CD4-positive, CD25-positive, alpha-beta regulatory T cell (primary cell): ENCODE results near the gene ZNF26. TPM values are rescaled to one million over a fixed set of nuclear protein-coding genes. Genes with fewer than 3 reads are reported as not detected.

ENCODE experiments used
- ATAC-seq, 2 donors: fragments of 150-1000 bp; cut with Tn5 transposase; one replicate each; pipeline ENCODE4 v1.10.0; 2021; ENCODE audit warnings: low read depth in 2 of 2, moderate number of reproducible peaks in 2 of 2, moderate library complexity in 1 of 2
- DNase-seq, 3 donors: peaks; one replicate each; pipeline versions ENCODE4 v3.0.0 to v3.0.0-alpha.2; 2012 to 2022; ENCODE audit warnings: mixed read lengths in 1 of 3
- H3K27ac ChIP-seq: one replicate; pipeline ENCODE4 v1.7.0; 2013; ENCODE audit warnings: mild to moderate bottlenecking, low read length; ENCODE audit not compliant: insufficient read depth, poor library complexity, severe bottlenecking
- H3K27me3 ChIP-seq: one replicate; pipeline ENCODE4 v1.7.0; 2013; ENCODE audit warnings: low read length; ENCODE audit not compliant: control insufficient read depth, insufficient read depth
- H3K36me3 ChIP-seq: one replicate; pipeline ENCODE4 v1.7.0; 2013; ENCODE audit warnings: mild to moderate bottlenecking, low read length, moderate library complexity; ENCODE audit not compliant: control insufficient read depth, insufficient read depth
- H3K4me1 ChIP-seq: 2 replicates; pipeline ENCODE4 v1.7.0; 2013; ENCODE audit warnings: mild to moderate bottlenecking, low read length; ENCODE audit not compliant: insufficient read depth, control insufficient read depth, poor library complexity, severe bottlenecking
- H3K4me3 ChIP-seq: one replicate; pipeline ENCODE4 v1.7.0; 2013; ENCODE audit warnings: low read depth, mild to moderate bottlenecking, low read length, moderate library complexity
- H3K9me3 ChIP-seq, 2 experiments: 1 replicate in 1 of 2; 2 replicates in 1 of 2; pipeline ENCODE4 v1.7.0; 2013; ENCODE audit warnings: low read length in 2 of 2, mild to moderate bottlenecking in 1 of 2, moderate library complexity in 1 of 2; ENCODE audit not compliant: control insufficient read depth in 2 of 2
- H3K27ac Mint-ChIP-seq, 3 donors: one replicate each; pipeline ENCODE4 v1.8.0; 2020 to 2022; ENCODE audit warnings: mild to moderate bottlenecking in 3 of 3, mixed read lengths in 3 of 3, moderate library complexity in 2 of 3
- H3K27me3 Mint-ChIP-seq: one replicate; pipeline ENCODE4 v1.8.0; 2022; ENCODE audit warnings: mild to moderate bottlenecking, mixed read lengths
- H3K36me3 Mint-ChIP-seq: one replicate; pipeline ENCODE4 v1.8.0; 2020; ENCODE audit warnings: mixed read lengths
- H3K4me1 Mint-ChIP-seq, 4 donors: one replicate each; pipeline ENCODE4 v1.8.0; 2020 to 2022; ENCODE audit warnings: mixed read lengths in 4 of 4, mild to moderate bottlenecking in 1 of 4
- H3K4me3 Mint-ChIP-seq, 4 donors: one replicate each; pipeline ENCODE4 v1.8.0; 2020 to 2022; ENCODE audit warnings: mild to moderate bottlenecking in 4 of 4, mixed read lengths in 4 of 4, moderate library complexity in 3 of 4
- H3K9me3 Mint-ChIP-seq, 7 donors: one replicate each; pipeline ENCODE4 v1.8.0; 2020 to 2022; ENCODE audit warnings: mixed read lengths in 7 of 7, mild to moderate bottlenecking in 3 of 7, moderate library complexity in 2 of 7
- polyA plus RNA-seq, 4 donors: library from polyadenylated mRNA; unstranded; fragments of 300-500 nt; fragmentation: Illumina TruSeq; gene quantifications; one replicate each; pipeline ENCODE4 v1.2.3, GENCODE V29; 2021
- total RNA-seq: library from RNA; stranded (reverse); gene quantifications from one replicate; pipeline ENCODE4 v1.2.3, GENCODE V29; 2022

The ZNF26 gene
- total and polyA plus RNA-seq, 5 donors from 2014 or later, result 6.9 to 29.6 (median 15.1) TPM

- ATAC-seq (no peak), DNase-seq (no peak)
- Histone ChIP-seq H3K36me3 (peaks cover 33% of the 10 kb centered on the region), H3K4me3 (no peak overlapping the region), H3K4me1 (no peaks in the 10 kb centered on the region), H3K9me3 (peaks cover 85 to 92% of the 10 kb centered on the region in 2 experiments), H3K27me3 (no peaks in the 10 kb centered on the region), H3K27ac (no peak overlapping the region)
- peak overlapping the region in 1 of 3 donors; percentile 49 for H3K27ac Mint-ChIP-seq
- peaks cover 0 to 4% (median 0%) of the 10 kb centered on the region in 4 donors for H3K4me1 Mint-ChIP-seq
- no peak overlapping the region for H3K4me3 Mint-ChIP-seq
- peaks cover 0 to 69% (median 37%) of the 10 kb centered on the region in 7 donors for H3K9me3 Mint-ChIP-seq
- peaks cover 31% of the 10 kb centered on the region for H3K36me3 Mint-ChIP-seq
- H3K27me3 Mint-ChIP-seq, result no peaks in the 10 kb centered on the region
Observed at GRCh38 chr12:133057446-133057845, 71.3 kb downstream of the ZNF26 start.

DNA sequence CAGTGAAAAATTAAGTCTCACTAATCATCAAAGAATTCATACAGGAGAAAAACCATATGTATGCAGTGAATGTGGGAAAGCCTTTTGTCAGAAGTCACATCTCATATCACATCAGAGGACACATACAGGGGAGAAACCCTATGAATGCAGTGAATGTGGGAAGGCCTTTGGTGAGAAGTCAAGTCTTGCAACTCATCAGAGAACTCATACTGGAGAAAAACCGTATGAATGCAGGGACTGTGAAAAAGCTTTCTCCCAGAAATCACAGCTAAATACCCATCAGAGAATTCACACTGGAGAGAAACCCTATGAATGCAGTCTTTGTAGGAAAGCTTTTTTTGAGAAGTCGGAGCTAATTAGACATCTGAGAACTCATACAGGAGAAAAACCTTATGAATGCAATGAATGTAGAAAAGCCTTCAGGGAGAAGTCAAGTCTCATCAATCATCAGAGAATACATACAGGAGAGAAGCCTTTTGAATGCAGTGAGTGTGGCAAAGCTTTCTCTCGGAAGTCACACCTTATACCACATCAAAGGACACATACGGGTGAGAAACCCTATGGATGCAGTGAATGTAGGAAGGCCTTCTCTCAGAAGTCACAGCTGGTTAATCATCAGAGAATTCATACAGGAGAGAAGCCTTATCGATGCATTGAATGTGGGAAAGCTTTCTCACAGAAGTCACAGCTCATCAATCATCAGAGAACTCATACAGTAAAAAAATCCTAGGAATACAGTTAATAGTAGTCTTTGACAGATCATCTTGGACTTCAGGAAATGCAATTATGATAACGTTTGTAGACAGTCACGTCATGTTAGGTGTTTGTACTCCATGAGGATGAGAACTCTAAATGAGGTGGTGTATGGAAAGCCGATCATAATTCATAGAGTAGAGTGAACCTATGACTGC is 72.3 kb downstream of the ZNF26 start:
- Histone ChIP-seq H3K4me1 (no peaks in the 10 kb centered on the region), H3K9me3 (peaks cover 85 to 92% of the 10 kb centered on the region in 2 experiments), H3K36me3 (peaks cover 22% of the 10 kb centered on the region), H3K27me3 (no peaks in the 10 kb centered on the region), H3K27ac (no peak overlapping the region), H3K4me3 (peak overlapping the region; percentile 9)
- peak in 1 of 3 donors; percentile 21 for DNase-seq
- H3K4me3 Mint-ChIP-seq, result no peak overlapping the region
- peaks cover 0 to 70% (median 35%) of the 10 kb centered on the region in 7 donors for H3K9me3 Mint-ChIP-seq
- ATAC-seq, result no peak
- peaks cover 24% of the 10 kb centered on the region for H3K36me3 Mint-ChIP-seq
- H3K4me1 Mint-ChIP-seq, result no peaks in the 10 kb centered on the region
- H3K27me3 Mint-ChIP-seq, result no peaks in the 10 kb centered on the region
- no peak overlapping the region for H3K27ac Mint-ChIP-seq

DNA sequence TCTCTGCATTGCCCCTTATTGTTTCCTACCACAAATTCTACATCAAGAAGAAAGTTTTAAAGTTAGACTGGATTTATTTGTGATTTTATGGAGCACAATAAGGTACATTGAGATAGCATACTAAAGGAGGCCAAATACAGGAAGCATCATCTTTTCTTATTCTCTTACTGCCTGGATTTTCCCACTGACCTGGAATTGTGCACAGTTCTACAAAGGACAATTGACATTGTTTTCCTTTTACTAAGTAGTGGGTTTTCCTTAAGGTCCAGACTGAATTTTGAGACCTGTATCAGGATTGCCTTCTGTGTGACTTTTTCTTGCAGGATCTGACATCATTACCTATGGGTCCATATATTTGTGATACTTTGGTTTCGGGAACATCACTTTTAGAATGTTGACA is 75.8 kb downstream of the ZNF26 start:
- DNase-seq (no peak), ATAC-seq (no peak)
- H3K4me1 ChIP-seq, result no peaks in the 10 kb centered on the region
- Mint-ChIP-seq H3K27ac (no peak overlapping the region), H3K4me3 (no peak overlapping the region), H3K4me1 (no peaks in the 10 kb centered on the region), H3K9me3 (peaks cover 0 to 86% (median 31%) of the 10 kb centered on the region in 7 donors), H3K27me3 (no peaks in the 10 kb centered on the region), H3K36me3 (peaks cover 9% of the 10 kb centered on the region)
- peak overlapping the region; percentile 2 for H3K4me3 ChIP-seq
- peaks cover 7% of the 10 kb centered on the region for H3K36me3 ChIP-seq
- H3K27me3 ChIP-seq, result no peaks in the 10 kb centered on the region
- peaks cover 96 to 100% of the 10 kb centered on the region in 2 experiments for H3K9me3 ChIP-seq
- H3K27ac ChIP-seq, result no peak overlapping the region

- Mint-ChIP-seq H3K4me3 (no peak overlapping the region), H3K4me1 (no peaks in the 10 kb centered on the region), H3K27ac (no peak overlapping the region), H3K36me3 (peaks cover 3% of the 10 kb centered on the region), H3K9me3 (peaks cover 0 to 82% (median 33%) of the 10 kb centered on the region in 7 donors), H3K27me3 (no peaks in the 10 kb centered on the region)
- peaks cover 92 to 100% of the 10 kb centered on the region in 2 experiments for H3K9me3 ChIP-seq
- H3K27me3 ChIP-seq, result no peaks in the 10 kb centered on the region
- H3K4me3 ChIP-seq, result peak overlapping the region; percentile 6
- DNase-seq (no peak), ATAC-seq (no peak)
- no peaks in the 10 kb centered on the region for H3K36me3 ChIP-seq
- no peak overlapping the region for H3K27ac ChIP-seq
- H3K4me1 ChIP-seq, result no peaks in the 10 kb centered on the region
Observed at GRCh38 chr12:133063556-133063955, 77.4 kb downstream of the ZNF26 start.

- H3K4me1 Mint-ChIP-seq, result peaks cover 0 to 4% (median 0%) of the 10 kb centered on the region in 4 donors
- H3K4me3 Mint-ChIP-seq, result no peak overlapping the region
- ATAC-seq (no peak), DNase-seq (no peak)
- Histone ChIP-seq H3K27me3 (no peaks in the 10 kb centered on the region), H3K27ac (no peak overlapping the region), H3K4me3 (no peak overlapping the region), H3K4me1 (no peaks in the 10 kb centered on the region), H3K9me3 (peaks cover 62 to 82% of the 10 kb centered on the region in 2 experiments), H3K36me3 (no peaks in the 10 kb centered on the region)
- no peaks in the 10 kb centered on the region for H3K27me3 Mint-ChIP-seq
- H3K9me3 Mint-ChIP-seq, result peaks cover 0 to 63% (median 25%) of the 10 kb centered on the region in 7 donors
- peaks cover 10% of the 10 kb centered on the region for H3K36me3 Mint-ChIP-seq
- no peak overlapping the region for H3K27ac Mint-ChIP-seq
Observed at GRCh38 chr12:133073836-133074235, 87.7 kb downstream of the ZNF26 start.

Other genes starting within 250 kb of the ZNF26 start
- gene ANKLE2, start 224.5 kb upstream of the ZNF26 start, total RNA-seq, result 91.6 TPM
- gene ANKLE2, start 224.5 kb upstream of the ZNF26 start, polyA plus RNA-seq, result 10 to 100 TPM; 20.5 to 25.9 (median 25.3) TPM
- 46.4 TPM for gene GOLGA3, start 157.5 kb upstream of the ZNF26 start, total RNA-seq
- 1 to 10 TPM; 2.0 to 7.8 (median 3.6) TPM for gene GOLGA3, start 157.5 kb upstream of the ZNF26 start, polyA plus RNA-seq
- gene CHFR, start 98.8 kb upstream of the ZNF26 start, total RNA-seq, result 118 TPM
- gene CHFR, start 98.8 kb upstream of the ZNF26 start, polyA plus RNA-seq, result 10 to 100 TPM; 24.3 to 43.3 (median 37.4) TPM
- gene ZNF605, start 30.1 kb upstream of the ZNF26 start, total RNA-seq, result 3.1 TPM
- gene ZNF605, start 30.1 kb upstream of the ZNF26 start, polyA plus RNA-seq, result 1 to 10 TPM in 3 of 4 donors, under 1 TPM in 1; 0.83 to 2.6 (median 1.7) TPM
- 20.2 TPM for gene ZNF84, start 51.1 kb downstream of the ZNF26 start, total RNA-seq
- 10 to 100 TPM; 11.6 to 16.5 (median 14.0) TPM for gene ZNF84, start 51.1 kb downstream of the ZNF26 start, polyA plus RNA-seq
- gene ZNF140, start 94.6 kb downstream of the ZNF26 start, total RNA-seq, result 12.7 TPM
- gene ZNF140, start 94.6 kb downstream of the ZNF26 start, polyA plus RNA-seq, result 10 to 100 TPM; 26.0 to 31.7 (median 28.1) TPM
- 3.0 TPM for gene ZNF891, start 143.9 kb downstream of the ZNF26 start, total RNA-seq
- gene ZNF891, start 143.9 kb downstream of the ZNF26 start, polyA plus RNA-seq, result under 1 TPM; 0.29 to 0.75 (median 0.48) TPM
- 24.2 TPM for gene ZNF10, start 144.3 kb downstream of the ZNF26 start, total RNA-seq
- gene ZNF10, start 144.3 kb downstream of the ZNF26 start, polyA plus RNA-seq, result 10 to 100 TPM in 2 of 4 donors, 1 to 10 TPM in 2; 4.8 to 15.0 (median 10.9) TPM
- gene ZNF268, start 195.1 kb downstream of the ZNF26 start, total RNA-seq, result 8.0 TPM
- gene ZNF268, start 195.1 kb downstream of the ZNF26 start, polyA plus RNA-seq, result 10 to 100 TPM in 3 of 4 donors, 1 to 10 TPM in 1; 9.2 to 21.1 (median 16.3) TPM
- gene ANHX, start 249.5 kb downstream of the ZNF26 start, total RNA-seq, result not detected
- gene ANHX, start 249.5 kb downstream of the ZNF26 start, polyA plus RNA-seq, result not detected